ENCODE data around the gene FBXL7. TPM values are rescaled to one million over a fixed set of nuclear protein-coding genes. Genes with fewer than 3 reads are reported as not detected.

FBXL7 gene
- total RNA-seq, 1 donor from 2014 or later, result 30.4 TPM

DNA sequence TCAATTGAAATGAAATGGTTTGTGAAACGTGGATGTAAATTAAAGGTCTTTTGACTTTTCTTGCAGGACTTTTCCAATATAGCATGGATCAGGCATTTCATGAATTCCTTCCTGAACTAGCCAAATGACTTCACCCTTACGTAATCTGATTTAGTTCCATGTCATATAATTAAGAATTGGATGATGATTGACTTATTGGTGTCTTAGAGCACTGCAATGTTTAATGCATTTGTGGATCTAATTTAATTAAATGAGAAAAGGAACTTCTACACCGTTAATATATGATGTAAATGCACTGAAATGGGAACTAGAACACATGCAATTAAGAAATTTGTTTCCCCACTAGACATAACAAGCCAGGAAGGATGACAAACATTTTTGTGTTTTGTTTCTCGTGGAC, 228.8 kb downstream of the FBXL7 start:
- H3K9me3 ChIP-seq, result peaks cover 14 to 46% of the 10 kb centered on the region in 2 donors
- TF ChIP-seq, protein P1, sequence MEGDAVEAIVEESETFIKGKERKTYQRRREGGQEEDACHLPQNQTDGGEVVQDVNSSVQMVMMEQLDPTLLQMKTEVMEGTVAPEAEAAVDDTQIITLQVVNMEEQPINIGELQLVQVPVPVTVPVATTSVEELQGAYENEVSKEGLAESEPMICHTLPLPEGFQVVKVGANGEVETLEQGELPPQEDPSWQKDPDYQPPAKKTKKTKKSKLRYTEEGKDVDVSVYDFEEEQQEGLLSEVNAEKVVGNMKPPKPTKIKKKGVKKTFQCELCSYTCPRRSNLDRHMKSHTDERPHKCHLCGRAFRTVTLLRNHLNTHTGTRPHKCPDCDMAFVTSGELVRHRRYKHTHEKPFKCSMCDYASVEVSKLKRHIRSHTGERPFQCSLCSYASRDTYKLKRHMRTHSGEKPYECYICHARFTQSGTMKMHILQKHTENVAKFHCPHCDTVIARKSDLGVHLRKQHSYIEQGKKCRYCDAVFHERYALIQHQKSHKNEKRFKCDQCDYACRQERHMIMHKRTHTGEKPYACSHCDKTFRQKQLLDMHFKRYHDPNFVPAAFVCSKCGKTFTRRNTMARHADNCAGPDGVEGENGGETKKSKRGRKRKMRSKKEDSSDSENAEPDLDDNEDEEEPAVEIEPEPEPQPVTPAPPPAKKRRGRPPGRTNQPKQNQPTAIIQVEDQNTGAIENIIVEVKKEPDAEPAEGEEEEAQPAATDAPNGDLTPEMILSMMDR (IDR thresholded peaks at IDR 0.05), result no peak

DNA sequence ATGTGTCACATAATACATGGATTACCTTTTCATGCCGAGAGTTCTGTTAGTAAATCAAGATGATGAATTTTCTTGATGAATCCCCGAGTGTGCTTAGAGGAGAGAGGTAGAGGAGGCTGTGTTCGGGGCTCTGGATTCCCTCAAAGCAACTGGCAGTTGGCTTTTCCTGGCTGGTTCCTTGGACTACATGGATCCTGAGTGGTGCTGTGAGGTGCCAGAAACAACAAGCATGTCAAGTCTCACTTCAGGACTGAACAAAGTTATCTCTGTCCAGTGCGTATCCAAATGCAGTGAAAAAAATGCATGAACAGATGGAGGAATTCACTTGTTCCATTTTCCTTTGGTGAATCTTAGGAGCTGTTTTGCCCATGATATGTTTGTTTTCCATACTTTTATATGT, 231.7 kb downstream of the FBXL7 start:
- H3K36me3 ChIP-seq, result no peaks in the 10 kb centered on the region
- H3K27me3 ChIP-seq, result no peaks in the 10 kb centered on the region
- TF ChIP-seq, protein P1 (IDR thresholded peaks at IDR 0.05), result no peak
- DNase-seq (ENCODE audit: low spot score in 2 of 2), result no peak
- peaks cover 14 to 21% of the 10 kb centered on the region in 2 donors for H3K9me3 ChIP-seq
- H3K27ac ChIP-seq, result no peak overlapping the region
- intact Hi-C loops (cut with DNase I), result no loop called here
- no peak overlapping the region for H3K4me3 ChIP-seq
- peaks cover 0 to 14% of the 10 kb centered on the region in 2 donors for H3K4me1 ChIP-seq

More for the DNA sequence above, 228.8 kb downstream of the FBXL7 start:
- Histone ChIP-seq H3K4me3 (no peak overlapping the region), H3K27me3 (no peaks in the 10 kb centered on the region), H3K36me3 (no peaks in the 10 kb centered on the region), H3K4me1 (peaks cover 0 to 14% of the 10 kb centered on the region in 2 donors), H3K27ac (no peak overlapping the region)
- DNase-seq (ENCODE audit: low spot score in 2 of 2), result no peak
- intact Hi-C loops (cut with DNase I), result no loop called here

DNA sequence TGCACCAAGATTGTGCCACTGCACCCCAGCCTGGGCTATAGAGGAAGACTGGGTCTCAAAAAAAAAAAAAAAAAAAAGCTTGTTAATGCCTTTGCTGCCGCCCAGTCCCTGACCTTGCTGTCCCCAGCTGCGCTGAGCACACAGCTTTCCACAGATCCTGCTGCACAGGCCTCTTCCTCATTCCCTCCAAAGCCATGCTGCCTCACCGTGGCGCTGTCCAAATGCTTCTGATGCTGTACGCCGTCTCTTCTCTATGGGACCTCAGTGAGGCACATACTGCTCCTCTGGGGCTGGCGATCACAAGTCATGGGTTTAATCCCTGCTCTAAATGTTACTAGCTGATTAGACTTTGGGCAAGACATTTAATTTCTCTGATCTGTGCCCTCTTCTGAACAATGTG, 234.1 kb downstream of the FBXL7 start:
- no peaks in the 10 kb centered on the region for H3K9me3 ChIP-seq
- DNase-seq (ENCODE audit: low spot score in 2 of 2), result no peak
- intact Hi-C loops (cut with DNase I), result no loop called here
- no peaks in the 10 kb centered on the region for H3K27me3 ChIP-seq
- H3K27ac ChIP-seq, result no peak overlapping the region
- TF ChIP-seq, protein P1 (IDR thresholded peaks at IDR 0.05), result no peak
- H3K36me3 ChIP-seq, result no peaks in the 10 kb centered on the region
- no peak overlapping the region for H3K4me3 ChIP-seq
- H3K4me1 ChIP-seq, result peaks cover 0 to 26% of the 10 kb centered on the region in 2 donors

DNA sequence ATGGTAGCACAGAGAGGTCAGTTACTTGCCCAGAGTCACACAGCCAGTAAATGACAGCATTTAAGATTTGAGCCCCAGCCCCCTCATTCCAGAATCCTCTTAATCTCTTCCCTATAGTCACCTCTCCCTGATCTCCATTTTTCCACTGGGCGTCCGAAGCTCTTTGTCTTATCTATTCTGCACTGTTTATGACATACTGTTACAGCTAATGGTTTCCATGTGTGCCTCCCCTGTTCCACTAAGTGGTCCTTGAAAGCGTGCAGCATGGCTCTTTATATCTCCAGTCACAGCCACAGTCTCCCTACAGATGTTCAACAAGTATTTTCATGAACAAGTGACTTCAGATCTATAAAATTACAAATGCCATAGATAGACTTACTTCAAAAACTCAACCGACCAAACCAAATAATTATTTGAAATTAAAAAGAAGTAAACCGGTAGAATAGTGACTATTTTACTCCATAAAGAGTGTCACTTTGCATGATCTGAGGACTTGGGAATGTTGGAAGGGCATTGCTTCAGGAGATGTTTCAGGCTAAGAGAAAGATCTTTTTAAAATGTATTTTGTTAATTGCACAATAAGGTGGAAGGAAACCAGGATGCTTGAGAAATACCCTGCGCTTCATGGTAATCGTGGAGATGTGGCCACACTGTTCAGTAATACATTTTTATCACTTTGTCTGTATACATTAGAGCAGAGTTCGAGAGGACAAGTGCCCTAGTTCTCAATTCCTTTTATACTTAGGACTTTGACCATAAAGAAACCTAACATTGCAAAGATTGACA, 237.2 kb downstream of the FBXL7 start:
- Histone ChIP-seq H3K4me3 (no peak overlapping the region), H3K9me3 (no peaks in the 10 kb centered on the region), H3K36me3 (no peaks in the 10 kb centered on the region), H3K4me1 (peaks cover 0 to 27% of the 10 kb centered on the region in 2 donors), H3K27me3 (no peaks in the 10 kb centered on the region), H3K27ac (no peak overlapping the region)
- no peak for DNase-seq (ENCODE audit: low spot score in 2 of 2)
- TF ChIP-seq, protein P1 (IDR thresholded peaks at IDR 0.05), result no peak
- intact Hi-C loops (cut with DNase I), result no loop called here

DNA sequence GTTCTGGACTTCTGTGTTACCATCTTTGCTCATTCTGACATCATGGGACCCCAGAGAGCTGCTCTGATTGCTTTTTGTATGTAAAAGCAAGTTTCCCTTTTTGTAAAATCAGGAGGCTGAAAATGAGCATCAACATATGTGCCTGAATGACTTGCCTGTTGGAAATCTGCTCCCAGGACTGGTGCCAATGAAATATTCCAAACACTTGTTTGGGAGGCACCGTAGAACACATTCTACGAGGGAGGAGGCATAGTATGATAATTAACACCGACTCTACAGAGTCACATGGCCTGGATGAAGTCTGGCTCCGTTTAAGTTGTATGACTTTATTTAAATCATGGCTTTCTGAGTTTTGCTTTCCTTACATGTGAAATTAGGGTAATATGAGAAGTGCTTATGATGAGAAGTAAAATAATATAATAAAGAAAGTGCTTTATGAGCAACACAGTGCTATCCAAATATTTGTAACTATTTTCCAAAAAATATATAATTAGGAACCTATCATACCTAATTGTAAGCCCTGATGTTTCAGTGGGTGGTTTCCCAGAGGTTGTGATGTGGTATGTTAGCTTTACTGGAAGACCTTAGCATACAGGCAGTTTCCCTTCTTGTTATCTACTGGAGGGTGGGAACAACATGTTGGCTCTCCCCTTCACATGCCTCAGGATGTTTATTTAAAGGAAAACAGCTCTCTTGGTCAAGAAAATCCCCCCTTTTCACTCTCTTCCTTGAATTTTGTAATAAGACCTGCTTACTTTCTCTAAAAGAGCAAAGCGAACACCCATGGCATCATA, 238.1 kb downstream of the FBXL7 start:
- Histone ChIP-seq H3K9me3 (no peaks in the 10 kb centered on the region), H3K36me3 (no peaks in the 10 kb centered on the region), H3K27me3 (no peaks in the 10 kb centered on the region), H3K4me3 (no peak overlapping the region), H3K4me1 (peaks cover 0 to 22% of the 10 kb centered on the region in 2 donors), H3K27ac (no peak overlapping the region)
- DNase-seq (ENCODE audit: low spot score in 2 of 2), result no peak
- TF ChIP-seq, protein P1 (IDR thresholded peaks at IDR 0.05), result no peak
- intact Hi-C loops (cut with DNase I), result no loop called here

Measured in ascending aorta (tissue), 2 donors.